Measurements from ENCODE around the gene MPST.

The MPST gene

DNA sequence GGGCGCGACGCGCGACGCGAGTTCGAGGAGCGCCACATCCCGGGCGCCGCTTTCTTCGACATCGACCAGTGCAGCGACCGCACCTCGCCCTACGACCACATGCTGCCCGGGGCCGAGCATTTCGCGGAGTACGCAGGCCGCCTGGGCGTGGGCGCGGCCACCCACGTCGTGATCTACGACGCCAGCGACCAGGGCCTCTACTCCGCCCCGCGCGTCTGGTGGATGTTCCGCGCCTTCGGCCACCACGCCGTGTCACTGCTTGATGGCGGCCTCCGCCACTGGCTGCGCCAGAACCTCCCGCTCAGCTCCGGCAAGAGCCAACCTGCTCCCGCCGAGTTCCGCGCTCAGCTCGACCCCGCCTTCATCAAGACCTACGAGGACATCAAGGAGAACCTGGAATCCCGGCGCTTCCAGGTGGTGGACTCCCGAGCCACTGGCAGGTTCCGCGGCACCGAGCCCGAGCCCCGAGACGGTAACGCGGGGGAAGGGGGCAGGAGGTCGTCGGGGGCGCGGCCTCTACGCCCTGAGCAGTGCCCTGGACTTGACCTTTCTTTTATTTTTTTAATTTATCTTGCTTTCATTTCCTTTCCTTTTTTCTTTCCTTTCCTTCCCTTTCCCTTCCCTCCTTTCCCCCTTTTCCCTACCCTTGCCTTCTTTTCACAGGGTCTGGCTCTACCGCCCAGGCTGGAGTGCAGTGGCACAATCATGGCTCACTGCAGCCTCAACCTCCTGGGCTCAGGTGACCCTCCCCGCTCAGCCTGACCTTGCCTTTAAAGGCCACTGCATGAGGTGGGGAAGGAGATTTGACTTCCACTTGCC, 5.0 kb downstream of the MPST start:
- DNase-seq = no peak

DNA sequence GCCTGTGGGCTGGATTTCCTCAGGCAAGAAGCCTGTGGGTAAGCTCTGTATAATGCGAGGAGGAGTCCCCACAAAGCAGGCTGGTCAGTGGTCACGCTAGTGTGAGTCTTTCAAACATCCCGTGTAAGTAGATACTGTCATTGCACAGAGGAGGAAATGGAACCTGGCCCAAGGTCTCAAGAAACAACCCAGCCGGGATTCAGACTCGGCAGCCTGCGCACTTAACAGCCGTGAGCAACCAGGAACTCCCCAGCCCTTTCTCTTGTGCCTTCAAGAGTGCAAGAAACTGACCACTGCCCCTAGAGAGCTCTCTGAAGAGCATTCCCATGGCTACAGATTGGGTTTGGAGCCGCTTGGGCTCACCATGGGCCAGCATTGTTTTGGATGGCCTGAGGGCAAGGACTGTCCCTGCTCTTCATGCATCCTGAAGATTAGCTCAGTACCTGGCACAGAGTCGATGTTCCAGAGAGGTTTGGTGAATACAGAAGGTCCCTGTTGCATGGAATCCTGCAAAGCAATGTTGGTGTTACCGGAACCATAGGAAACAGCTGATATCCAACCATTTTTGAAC, 6.0 kb downstream of the MPST start:
- no peak for DNase-seq

DNA sequence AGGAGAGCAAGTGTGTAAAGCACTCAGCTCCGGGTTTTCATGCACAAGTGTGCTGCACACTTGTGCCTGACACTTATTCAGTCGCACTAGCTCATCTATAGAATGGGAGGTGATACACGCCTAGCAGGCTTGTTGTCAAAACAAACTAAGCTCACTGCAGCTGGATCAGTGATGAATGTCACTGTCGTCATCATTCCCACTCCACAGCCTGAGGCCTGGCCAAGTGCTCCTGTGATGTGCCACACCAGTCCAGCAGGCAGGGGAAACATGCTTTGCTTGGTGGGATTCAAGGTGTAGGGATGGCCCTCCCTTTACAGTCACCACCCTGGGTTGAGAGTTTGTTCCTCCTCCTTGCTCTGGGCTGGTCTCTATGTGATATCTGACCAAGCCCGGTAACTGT, 6.8 kb downstream of the MPST start:
- no peak for DNase-seq

DNA sequence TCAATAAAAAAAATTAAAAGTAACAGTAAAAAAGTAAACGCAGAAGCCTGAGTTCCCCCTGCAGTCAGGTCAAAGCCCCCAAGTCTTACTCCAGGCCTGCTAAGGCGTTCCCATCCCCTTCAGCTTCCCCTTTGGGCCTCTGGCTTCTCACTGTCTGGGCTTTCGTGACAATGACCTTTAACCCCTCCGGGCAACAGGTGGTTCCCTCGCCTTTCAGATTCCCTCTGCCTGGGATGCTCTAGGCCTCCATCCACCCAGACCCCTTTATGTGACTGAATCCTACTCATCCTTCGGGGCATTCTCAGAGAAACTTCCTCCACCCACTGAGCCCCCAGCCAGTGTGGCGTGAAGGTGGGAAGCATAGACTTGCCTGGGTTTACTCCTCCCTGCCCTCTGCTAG, 8.0 kb downstream of the MPST start:
- DNase-seq = no peak

DNA sequence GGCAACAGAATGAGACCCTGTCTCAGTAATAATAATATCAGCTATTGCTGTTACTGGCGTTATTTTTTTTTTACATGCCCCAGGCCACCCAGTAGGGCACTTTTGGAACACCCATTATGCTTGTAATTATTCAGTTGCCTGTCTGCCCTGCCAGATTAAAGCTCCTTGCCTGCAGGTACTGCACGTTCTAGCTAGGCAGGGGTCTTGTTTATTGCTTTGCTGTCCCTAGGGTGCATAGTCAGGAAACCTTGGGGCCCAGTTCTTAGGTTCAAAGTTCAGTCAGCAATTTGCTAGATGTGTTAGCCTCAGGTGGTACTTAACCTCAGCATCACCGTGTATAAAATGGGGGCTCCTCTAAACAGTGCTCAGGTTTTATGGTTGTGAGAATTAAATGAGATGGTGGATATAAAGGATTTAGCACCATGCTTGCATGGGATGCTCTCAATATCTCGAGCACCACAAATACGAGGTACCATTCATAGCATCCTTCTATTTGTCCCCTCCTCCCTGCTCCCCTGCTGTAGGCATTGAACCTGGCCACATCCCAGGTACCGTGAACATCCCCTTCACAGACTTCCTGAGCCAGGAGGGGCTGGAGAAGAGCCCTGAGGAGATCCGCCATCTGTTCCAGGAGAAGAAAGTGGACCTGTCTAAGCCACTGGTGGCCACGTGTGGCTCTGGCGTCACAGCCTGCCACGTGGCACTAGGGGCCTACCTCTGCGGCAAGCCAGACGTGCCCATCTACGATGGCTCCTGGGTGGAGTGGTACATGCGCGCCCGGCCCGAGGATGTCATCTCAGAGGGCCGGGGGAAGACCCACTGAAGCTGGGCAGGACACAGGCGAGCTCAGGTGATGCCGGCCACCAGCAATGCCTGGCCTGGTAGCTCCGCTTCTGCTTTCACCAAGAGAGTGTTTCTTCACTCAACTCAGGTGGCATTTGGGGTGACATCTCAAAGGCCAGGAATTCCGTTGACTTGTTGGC, 9.4 kb downstream of the MPST start:
- DNase-seq = no peak

DNA sequence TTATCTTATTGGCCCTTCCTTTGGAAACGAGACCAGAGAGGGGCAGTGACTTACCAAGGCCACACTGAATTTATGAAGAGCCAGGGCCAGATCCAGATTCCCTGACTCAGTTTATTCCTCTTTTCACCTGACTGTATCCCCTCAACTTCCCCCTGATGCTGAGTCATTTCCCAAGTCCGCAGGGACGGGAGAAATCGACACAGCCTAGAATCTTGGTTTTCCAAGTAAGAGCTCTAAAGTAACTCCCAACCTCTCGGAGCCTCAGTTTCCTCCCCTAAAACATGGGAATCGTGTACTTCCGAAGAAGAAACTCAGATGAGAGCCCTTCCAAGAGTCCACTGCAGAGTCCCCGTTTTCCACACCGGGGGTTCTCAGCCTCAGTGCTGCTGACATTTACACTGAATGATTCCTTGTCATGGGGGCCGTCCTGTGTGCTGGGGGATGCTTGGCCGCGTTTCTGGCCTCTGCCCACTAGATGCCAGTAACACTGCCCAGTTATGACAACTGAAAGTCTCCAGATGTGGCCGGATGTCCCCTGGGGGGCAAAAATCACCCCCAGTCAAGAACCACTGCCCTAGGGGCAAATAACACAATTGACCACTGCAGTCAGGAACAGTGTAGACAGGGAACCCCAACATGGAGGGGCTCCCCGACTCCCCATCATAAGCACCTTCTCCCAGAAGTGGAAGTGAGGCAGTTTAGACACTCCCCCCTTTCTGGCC, 11.2 kb downstream of the MPST start:
- no peak for DNase-seq

DNA sequence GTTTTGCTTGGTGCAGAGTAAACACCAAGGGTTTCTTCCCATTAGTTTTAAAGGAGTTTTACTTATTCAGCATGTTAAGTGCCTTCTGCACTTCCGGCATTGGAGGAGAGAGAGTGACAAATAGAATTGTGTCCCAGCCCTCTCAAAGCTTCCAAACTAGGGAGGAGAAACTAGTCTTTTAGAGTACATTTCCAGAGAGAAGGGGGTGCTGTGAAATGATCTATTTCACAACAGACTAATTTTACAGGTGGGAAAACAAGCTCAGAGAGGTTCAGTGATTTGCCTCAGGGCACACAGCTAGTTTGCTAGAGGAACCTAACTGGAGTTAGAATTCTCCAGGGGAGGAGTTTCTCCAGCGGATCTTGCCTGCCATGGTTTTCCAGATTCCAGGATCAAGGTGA, 12.6 kb downstream of the MPST start:
- DNase-seq = no peak

DNA sequence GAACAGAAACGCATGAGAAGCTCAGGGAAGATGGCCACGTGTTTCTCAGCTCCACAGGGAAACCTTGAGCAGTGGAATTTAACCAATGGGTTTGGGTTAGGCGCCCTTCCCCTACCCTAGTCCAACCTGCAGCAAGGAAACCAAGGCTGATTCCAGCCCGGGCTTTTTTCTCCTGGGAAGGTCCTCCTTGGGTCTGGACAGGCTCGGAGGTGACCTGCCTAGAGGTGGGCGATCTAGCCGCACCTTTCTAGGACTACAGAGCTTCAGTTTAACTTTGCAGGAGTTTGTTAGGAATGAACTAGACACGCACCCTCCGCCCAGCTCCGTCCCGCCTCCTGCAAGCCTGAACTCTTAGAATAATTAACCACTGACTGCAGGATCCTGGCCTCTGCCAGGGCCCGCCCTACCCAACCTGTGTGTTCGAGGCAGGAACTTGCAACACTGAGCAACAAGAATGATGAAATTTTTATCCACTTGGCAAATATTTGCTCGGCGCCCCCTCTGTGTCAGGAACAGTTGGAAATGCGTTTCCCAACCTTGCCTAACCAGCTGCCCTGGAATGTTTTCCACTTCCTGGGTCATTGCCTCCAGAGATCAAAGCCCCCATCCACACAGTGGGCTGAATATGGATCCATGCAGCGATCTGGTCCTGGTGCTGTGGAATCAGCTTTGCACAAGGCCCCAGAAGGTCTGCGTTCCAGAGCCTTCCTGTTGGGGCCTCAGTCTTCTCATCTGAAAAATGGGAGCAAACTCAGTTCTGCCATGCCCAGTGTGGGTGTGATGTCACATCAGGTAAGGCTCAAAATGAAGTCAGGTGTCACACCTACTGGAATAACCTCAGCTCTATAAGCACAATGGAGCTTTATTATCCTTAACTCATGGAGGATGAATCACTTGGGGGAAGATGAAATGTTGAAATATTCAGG, 13.3 kb downstream of the MPST start:
- no peak for DNase-seq

DNA sequence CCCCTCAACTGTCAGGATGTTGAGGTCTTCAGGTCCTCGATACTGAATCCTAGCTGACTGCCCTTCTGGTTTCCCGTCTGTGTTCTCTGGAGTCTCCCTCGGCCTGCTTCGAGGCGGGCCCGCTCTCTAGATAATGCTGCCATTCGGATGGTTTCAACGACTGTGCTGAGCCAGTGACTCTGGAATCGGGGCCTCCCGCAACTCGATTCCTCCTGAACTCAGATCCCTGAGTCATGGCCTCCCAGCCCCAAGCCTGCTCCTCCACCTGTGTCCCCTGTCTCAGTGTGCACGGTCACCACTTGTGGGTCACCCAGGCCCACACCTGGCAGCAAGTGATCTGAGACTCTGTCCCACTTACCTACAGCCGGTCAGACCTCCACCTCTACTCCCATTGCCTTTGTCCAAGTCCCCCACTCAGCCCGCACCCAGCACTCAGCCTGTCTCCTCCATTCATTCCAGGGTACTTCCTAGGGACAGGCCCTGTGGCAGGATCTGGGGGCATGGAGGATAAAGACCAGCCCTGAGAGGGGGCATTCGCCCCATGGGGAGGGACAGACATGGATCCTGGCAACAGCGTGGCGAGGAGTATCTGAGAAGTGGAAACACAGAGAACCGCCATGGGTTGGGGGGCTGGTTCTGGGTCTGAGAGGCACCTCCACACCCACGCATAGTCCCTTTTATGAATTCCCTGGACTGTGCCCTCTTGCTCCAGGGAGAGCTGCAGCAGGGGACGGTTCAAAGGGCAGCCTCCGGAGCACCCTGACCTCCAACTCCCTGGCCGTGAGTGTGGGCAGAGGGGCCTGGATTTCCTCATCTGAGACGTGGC, 14.3 kb downstream of the MPST start:
- no peak for DNase-seq

DNA sequence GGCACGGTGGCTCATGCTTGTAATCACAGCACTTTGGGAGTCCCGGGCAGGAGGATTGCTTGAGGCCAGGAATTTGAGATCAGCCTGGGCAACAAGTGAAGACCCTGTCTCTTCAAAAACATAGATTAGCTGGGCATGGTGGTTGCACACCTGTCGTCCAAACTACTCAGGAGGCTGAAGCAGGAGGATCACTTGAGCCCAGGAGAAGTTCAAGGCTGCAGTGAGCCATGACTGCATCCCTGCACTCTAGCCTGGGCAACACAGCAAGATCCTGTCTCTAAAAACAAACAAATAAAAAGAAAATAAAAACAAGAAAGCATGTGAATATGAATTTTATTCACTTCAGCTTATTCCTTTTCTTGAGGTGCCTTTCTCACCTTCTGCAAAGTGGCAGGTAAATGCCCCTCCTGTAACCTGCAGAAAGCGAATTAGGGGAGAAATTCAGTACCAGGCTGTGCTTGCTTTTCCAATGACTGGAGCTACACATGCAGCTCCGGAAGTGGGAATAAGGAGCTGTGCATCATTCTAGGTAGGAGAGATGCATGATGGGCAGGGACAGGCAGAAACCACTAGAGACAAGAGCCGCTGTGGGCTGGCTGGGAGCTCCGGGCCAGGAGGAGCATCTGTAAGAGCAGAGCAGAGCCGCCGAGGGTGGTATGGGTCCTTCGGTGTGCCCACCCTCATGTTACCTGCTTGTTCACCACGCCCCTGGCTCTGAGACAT, 17.3 kb downstream of the MPST start:
- DNase-seq = no peak

DNA sequence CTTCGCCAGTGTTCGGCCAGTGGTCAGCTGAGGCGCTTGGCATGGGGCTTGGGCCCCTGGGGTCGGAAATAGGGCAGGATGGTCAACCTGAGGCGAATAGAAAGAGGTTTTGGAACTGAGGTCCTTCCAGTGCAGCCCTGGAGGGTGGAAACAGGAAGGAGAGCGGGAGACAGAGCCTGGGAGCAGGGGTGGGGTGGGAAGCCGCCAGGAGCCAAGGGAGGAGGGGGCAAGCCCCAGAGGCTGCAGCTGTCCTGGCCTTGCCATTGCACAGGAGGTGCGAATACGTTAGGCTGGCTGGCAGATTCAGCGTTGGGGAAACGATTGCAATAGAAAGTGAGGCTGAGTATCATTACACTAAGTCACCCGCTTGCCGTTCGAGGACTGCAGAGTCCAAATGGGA, 18.1 kb downstream of the MPST start:
- no peak for DNase-seq

DNA sequence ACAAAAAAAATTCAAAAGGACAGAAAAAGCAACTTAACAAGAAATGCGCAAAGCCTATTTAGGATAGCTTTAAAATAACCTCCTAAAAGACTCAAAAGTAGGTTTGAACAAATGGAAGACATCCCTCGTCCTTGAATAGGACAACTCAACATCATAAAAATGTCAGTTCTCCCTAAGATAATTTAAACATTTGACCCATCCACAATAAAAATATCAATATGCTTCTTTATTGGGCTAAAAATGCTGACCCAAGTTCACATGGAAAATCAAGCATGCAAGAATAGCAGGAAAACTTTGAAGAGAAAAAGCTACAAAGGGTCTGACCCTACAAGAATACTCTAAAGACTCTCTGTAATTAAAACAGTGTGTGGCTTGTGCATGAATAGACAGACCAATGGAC, 19.9 kb downstream of the MPST start:
- no peak for DNase-seq

DNA sequence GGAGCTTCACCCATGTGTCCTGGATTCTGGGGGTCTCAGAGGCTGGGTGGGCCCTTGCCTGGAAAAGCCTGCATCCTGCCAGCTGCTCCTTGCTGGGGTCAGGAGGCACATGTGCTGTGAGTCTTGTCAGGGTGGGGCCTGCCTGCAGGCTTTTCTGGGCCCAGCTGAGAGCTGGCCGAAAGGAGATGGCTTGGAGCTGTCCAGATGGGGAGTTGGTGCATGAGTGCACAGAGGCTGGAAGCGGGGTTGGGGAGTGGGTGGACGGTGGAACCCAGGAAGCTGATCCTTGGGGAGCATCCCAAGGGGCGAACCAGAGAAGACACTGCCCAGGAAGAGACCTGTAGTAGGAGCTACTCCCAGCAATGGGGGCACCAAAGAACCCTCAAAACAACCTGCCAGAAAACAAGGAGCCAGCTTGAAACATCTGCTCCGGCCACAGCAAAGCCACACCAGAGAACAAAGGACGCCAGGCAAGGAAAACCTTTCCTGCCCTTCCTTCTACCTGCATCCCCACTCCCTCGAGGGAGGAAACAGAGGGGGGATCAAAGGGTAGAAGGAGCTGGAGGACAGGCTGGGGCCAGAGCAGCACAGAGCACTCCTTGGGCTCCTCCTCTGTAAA, 23.8 kb downstream of the MPST start:
- no peak for DNase-seq

DNA sequence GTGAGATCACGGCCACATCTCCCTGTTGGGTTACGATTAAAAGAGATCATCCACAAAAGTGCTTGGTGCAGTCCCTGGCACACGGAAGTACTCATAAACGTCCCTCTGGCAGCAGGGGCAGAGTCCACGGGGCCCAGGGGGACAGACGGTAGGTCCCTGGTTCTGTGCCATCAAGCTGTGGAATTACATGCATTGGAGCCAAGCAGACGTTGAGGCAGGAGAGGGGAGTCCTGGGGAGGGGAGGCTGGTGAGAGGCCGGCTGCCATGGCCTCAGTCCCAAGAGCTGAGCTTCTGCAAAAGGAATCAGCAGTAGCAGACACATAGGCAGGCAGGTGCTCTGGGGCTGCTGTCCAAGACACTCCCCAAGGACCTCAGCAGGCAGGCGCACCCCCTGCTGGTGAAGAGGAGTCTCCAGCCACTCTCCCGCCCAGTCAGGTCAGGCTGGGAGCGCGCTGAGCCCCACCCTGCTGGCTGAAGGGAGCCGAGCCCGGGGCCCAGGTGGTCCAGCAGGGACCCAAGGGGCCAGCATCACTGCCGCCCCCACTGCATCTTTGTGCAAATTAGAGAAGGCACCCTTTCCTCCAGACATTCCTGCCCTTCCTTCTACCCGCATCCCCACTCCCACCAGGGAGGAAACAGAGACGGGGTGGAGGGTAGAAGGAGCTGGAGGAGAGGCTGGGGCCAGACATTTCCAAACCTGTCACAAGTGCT, 24.4 kb downstream of the MPST start:
- DNase-seq = peak; percentile 50

DNA sequence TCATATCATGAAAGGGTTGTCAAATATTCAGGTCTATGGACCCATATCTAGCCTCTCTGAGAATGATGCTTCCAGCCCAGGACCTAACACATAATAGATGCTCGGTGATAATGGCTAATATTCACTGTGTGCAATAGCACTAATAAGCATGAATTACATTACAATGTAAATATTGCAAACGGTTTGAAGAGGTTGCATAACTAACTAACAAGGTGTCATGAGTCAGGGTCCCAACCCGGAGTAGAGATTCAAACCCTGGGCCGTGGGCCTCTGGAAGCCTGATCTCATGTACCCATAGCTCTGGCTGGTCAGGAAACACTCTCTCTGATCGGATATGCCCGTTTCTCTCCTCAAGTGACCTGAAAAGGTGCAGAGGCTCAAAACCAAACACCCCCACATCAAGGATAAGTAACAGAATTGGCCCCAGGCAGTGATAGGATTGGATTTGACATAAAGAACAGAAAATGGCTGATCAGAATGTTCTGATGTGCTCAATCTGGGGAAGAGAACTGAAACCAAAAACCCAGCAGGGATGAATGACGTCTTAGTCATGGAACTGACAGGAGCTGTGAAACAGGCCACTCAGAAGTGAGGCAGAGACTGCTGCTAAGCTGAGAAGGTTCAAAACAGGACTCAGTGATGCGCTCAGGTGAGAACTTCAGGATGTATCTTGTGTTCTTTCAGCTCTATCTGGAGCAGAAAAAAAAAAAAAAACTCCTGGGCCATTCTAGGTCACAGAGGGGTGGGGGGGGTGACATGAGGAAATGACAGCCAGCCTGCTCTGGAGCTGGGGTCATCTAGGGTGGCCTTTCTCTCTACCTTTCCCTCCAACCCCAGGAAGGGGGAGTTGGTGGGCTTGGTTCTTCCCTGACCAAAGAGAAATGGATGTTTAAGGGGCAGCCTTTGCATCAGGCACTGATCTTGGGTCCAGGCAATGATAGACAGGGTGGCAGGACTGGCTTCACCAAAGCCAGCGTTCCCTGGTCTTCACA, 25.4 kb downstream of the MPST start:
- no peak for DNase-seq

DNA sequence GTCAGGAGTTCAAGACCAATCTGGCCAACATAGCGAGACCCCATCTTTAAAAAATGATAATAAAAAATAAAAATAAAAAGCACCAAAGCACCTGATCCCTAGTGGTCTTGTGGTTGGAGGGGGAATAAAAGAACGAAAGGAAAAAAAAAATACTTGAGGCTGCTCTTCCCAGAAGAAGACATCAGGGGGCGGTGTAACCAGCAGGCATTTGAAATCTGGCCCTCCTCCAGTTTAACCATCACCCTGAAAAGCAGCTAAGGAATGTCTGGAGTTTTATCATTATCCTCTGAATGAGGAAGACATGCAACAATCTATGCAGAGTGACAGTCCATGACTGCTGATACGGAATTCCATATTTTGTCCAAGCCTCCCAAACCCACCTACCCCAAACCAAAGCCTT, 26.4 kb downstream of the MPST start:
- DNase-seq = no peak

DNA sequence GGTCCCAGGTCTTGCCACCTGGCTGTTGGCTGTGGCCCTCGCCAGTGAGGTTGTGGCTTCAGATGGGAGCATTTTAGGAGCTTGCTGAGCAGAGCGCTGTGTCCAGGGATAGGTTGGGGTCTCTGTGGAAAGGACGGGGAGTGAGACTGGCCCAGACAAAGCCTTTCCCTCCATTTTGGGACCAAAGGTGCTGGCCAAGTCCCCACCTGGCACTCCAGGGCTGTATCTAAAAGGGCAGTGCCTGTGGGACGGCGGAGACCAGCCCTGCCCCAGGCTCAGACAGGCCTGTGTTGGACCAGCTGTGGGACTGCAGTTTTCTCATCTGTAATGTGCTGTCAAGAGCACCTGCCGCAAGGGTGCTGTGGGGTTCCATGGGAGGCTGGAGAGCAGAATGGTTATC, 27.0 kb downstream of the MPST start:
- DNase-seq = no peak

DNA sequence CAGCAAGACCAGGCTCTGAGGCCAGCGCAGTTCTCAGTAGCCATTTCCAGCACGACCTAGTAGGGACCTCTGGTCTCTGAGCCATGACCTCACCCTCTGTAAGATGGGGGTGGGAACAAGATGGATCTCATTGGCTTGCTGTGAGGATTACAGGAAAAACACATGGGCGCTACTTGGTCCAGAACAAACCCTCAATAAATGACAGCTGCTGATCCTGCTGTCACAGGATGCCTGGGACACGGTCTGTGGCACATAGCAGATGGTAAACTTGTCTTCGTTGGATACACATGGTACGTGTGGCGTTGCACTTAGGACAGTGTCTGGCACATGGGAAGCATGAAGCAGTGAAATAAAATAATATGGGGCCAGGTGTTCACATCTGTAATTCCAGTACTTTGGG, 27.5 kb downstream of the MPST start:
- no peak for DNase-seq

Measured in activated CD4-positive, CD25-positive, alpha-beta regulatory T cell treated with anti-CD3 and anti-CD28 coated beads, Interleukin-2, amount 50 U/mL, for 72 hours (primary cell).